Measurements from ENCODE around the gene COA3.

The COA3 gene

GRCh38 chr17:42814633-42815399, 16.3 kb upstream of the COA3 start:
- no peak for DNase-seq (ENCODE audit: low read depth)
- TF ChIP-seq CTCF (IDR thresholded peaks at IDR 0.05; ENCODE audit: low read depth, low read length, missing control alignments) = no peak

GRCh38 chr17:42809250-42809649, 10.7 kb upstream of the COA3 start:
- no peak for TF ChIP-seq CTCF (IDR thresholded peaks at IDR 0.05; ENCODE audit: low read depth, low read length, missing control alignments)
- DNase-seq (ENCODE audit: low read depth) = no peak
- no peak overlapping the region for H3K4me3 ChIP-seq (ENCODE audit: low read depth, low read length)

More at GRCh38 chr17:42814633-42815399, 16.3 kb upstream of the COA3 start:
- H3K4me3 ChIP-seq (ENCODE audit: low read depth, low read length) = no peak overlapping the region

GRCh38 chr17:42806249-42806648, 7.7 kb upstream of the COA3 start:
- no peak for DNase-seq (ENCODE audit: low read depth)
- no peak for TF ChIP-seq CTCF (IDR thresholded peaks at IDR 0.05; ENCODE audit: low read depth, low read length, missing control alignments)
- H3K4me3 ChIP-seq (ENCODE audit: low read depth, low read length) = no peak overlapping the region

- no peak for DNase-seq (ENCODE audit: low read depth)
- no peak for TF ChIP-seq CTCF (IDR thresholded peaks at IDR 0.05; ENCODE audit: low read depth, low read length, missing control alignments)
- H3K4me3 ChIP-seq (ENCODE audit: low read depth, low read length) = no peak overlapping the region
Measured at GRCh38 chr17:42804918-42805367, 6.4 kb upstream of the COA3 start.

- no peak for TF ChIP-seq CTCF (IDR thresholded peaks at IDR 0.05; ENCODE audit: low read depth, low read length, missing control alignments)
- no peak overlapping the region for H3K4me3 ChIP-seq (ENCODE audit: low read depth, low read length)
- no peak for DNase-seq (ENCODE audit: low read depth)
Measured at GRCh38 chr17:42803074-42803883, 4.8 kb upstream of the COA3 start.

- no peak for DNase-seq (ENCODE audit: low read depth)
- H3K4me3 ChIP-seq (ENCODE audit: low read depth, low read length) = peak overlapping the region; percentile 85
- no peak for TF ChIP-seq CTCF (IDR thresholded peaks at IDR 0.05; ENCODE audit: low read depth, low read length, missing control alignments)
Measured at GRCh38 chr17:42798011-42798382, 507 bp downstream of the COA3 start.
